HG02610 (cell line): ENCODE data around the gene SARS1.

ENCODE experiments used
- ATAC-seq: cut with Tn5 transposase; IDR thresholded peaks from one replicate; pipeline ENCODE4 v1.9.1; 2021; ENCODE audit warnings: mild to moderate bottlenecking, moderate library complexity; ENCODE audit not compliant: unreplicated experiment

SARS1 gene

GRCh38 chr1:109225711-109226445 is 12.2 kb downstream of the SARS1 start:
- no peak for ATAC-seq

- ATAC-seq: no peak
Observed at GRCh38 chr1:109228167-109228566, 14.4 kb downstream of the SARS1 start.

- ATAC-seq: no peak
Observed at GRCh38 chr1:109229531-109230127, 15.9 kb downstream of the SARS1 start.

- ATAC-seq: no peak
Observed at GRCh38 chr1:109231066-109231465, 17.3 kb downstream of the SARS1 start.

- no peak for ATAC-seq
Observed at GRCh38 chr1:109235137-109235536, 21.4 kb downstream of the SARS1 start.

- no peak for ATAC-seq
Observed at GRCh38 chr1:109237512-109237911, 23.8 kb downstream of the SARS1 start.

GRCh38 chr1:109238382-109238781 is 24.7 kb downstream of the SARS1 start:
- no peak for ATAC-seq

- no peak for ATAC-seq
Observed at GRCh38 chr1:109239047-109239408, 25.3 kb downstream of the SARS1 start.

- ATAC-seq: peak; percentile 41
Observed at GRCh38 chr1:109239409-109240068, 25.8 kb downstream of the SARS1 start.

GRCh38 chr1:109240158-109241152 is 26.7 kb downstream of the SARS1 start:
- no peak for ATAC-seq

GRCh38 chr1:109241344-109241743 is 27.6 kb downstream of the SARS1 start:
- ATAC-seq: no peak

GRCh38 chr1:109241841-109242345 is 28.2 kb downstream of the SARS1 start:
- no peak for ATAC-seq

- ATAC-seq: no peak
Observed at GRCh38 chr1:109242387-109242786, 28.7 kb downstream of the SARS1 start.

GRCh38 chr1:109243221-109243620 is 29.5 kb downstream of the SARS1 start:
- no peak for ATAC-seq

GRCh38 chr1:109243860-109244552 is 30.3 kb downstream of the SARS1 start:
- no peak for ATAC-seq

GRCh38 chr1:109246141-109246551 is 32.4 kb downstream of the SARS1 start:
- ATAC-seq: no peak

- no peak for ATAC-seq
Observed at GRCh38 chr1:109247401-109248365, 34.0 kb downstream of the SARS1 start.

- no peak for ATAC-seq
Observed at GRCh38 chr1:109248444-109248796, 34.7 kb downstream of the SARS1 start.
